Left lung (tissue), 10 donors: ENCODE data around the gene CMTM4. TPM values are rescaled to one million over a fixed set of nuclear protein-coding genes. Genes with fewer than 3 reads are reported as not detected.

Experiments used
- ATAC-seq: fragments of 200-7000 bp; cut with Tn5 transposase; one replicate; pipeline ENCODE4 v1.9.1; 2020; ENCODE audit warnings: moderate library complexity
- DNase-seq, 4 donors: peaks; one replicate each; pipeline ENCODE4 v3.0.0-alpha.2; 2013 to 2020
- H3K27ac ChIP-seq, 2 donors: fragments of 200-600 bp; sonication (generic) in 1 of 2; one replicate each; pipeline versions ENCODE4 v1.5.0 to v1.8.0; 2020 to 2021
- H3K27me3 ChIP-seq, 2 donors: fragments of 200-600 bp; sonication (generic) in 1 of 2; one replicate each; pipeline versions ENCODE4 v1.5.0 to v1.8.0; 2020 to 2021
- H3K36me3 ChIP-seq, 2 donors: fragments of 200-600 bp; sonication (generic) in 1 of 2; one replicate each; pipeline versions ENCODE4 v1.5.0 to v1.8.0; 2020 to 2021
- H3K4me1 ChIP-seq, 2 donors: fragments of 200-600 bp; one replicate each; pipeline ENCODE4 v1.8.0; 2021
- H3K4me3 ChIP-seq, 2 donors: fragments of 200-600 bp; sonication (generic) in 1 of 2; one replicate each; pipeline versions ENCODE4 v1.5.0 to v1.8.0; 2020 to 2021; ENCODE audit warnings: mild to moderate bottlenecking in 1 of 2
- H3K9me3 ChIP-seq, 2 donors: fragments of 200-600 bp; sonication (generic) in 1 of 2; one replicate each; pipeline versions ENCODE4 v1.5.0 to v1.8.0; 2020 to 2021
- intact Hi-C, 2 donors: fragments of 100-400 bp; cut with DNase I; formaldehyde crosslinking; loops; one replicate each; pipeline versions ENCODE4 v1.11.2 to v1.14.2; 2022
- polyA plus RNA-seq, 6 donors: library from polyadenylated mRNA; unstranded; fragments of 120-200 nt; gene quantifications; one replicate each; pipeline ENCODE4 v1.2.1, GENCODE V29; 2013; ENCODE audit not compliant: insufficient read length in 6 of 6
- total RNA-seq, 2 donors: library from RNA; stranded (reverse); fragmentation: NEBNext Ultra II Directional; extraction: Animal tissue kit (Norgen Biotek cat#: 25700); gene quantifications; one replicate each; pipeline ENCODE4 v1.2.1, GENCODE V29; 2021
- TF ChIP-seq, protein P1 (sequence below), 2 donors: fragments of 200-600 bp; sonication (generic) in 1 of 2; IDR thresholded peaks; one replicate each; pipeline versions ENCODE4 v1.5.0 to v1.8.0; 2021; ENCODE audit warnings: antibody characterized with exemption in 2 of 2
- donor health status: DM: no; HTN: yes; CAD: no.
- donor health status: DM: no; HTN: no; CAD: no.

CMTM4 gene
- total and polyA plus RNA-seq, 8 donors = 25.2 to 72.3 (median 34.6) TPM

DNA sequence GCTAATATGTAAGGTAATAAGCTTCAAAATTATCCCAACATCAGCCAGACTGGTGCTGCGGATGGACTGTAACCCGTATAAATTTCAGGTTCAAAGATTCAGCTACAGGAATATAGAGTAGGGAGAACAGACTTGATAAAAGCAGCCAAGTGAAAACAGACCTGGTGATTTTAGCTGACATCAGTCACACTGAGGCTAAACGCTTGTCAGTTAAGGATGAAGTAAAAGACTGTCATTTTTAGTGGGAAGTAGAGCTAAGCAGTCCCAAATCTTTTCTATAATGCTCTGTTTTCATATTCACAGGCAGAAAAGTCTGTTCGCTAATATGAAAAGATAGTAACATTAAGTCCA is 35.4 kb downstream of the CMTM4 start:
- Histone ChIP-seq H3K4me3 (no peak overlapping the region), H3K4me1 (peaks cover 8 to 15% of the 10 kb centered on the region in 2 donors), H3K9me3 (no peaks in the 10 kb centered on the region), H3K36me3 (no peaks in the 10 kb centered on the region), H3K27ac (peak overlapping the region; percentile 31 to 46), H3K27me3 (no peaks in the 10 kb centered on the region)
- TF ChIP-seq, protein P1, sequence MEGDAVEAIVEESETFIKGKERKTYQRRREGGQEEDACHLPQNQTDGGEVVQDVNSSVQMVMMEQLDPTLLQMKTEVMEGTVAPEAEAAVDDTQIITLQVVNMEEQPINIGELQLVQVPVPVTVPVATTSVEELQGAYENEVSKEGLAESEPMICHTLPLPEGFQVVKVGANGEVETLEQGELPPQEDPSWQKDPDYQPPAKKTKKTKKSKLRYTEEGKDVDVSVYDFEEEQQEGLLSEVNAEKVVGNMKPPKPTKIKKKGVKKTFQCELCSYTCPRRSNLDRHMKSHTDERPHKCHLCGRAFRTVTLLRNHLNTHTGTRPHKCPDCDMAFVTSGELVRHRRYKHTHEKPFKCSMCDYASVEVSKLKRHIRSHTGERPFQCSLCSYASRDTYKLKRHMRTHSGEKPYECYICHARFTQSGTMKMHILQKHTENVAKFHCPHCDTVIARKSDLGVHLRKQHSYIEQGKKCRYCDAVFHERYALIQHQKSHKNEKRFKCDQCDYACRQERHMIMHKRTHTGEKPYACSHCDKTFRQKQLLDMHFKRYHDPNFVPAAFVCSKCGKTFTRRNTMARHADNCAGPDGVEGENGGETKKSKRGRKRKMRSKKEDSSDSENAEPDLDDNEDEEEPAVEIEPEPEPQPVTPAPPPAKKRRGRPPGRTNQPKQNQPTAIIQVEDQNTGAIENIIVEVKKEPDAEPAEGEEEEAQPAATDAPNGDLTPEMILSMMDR (IDR thresholded peaks at IDR 0.05) = no peak
- ATAC-seq (peak; percentile 5), DNase-seq (no peak)
- intact Hi-C loops = no loop called here

DNA sequence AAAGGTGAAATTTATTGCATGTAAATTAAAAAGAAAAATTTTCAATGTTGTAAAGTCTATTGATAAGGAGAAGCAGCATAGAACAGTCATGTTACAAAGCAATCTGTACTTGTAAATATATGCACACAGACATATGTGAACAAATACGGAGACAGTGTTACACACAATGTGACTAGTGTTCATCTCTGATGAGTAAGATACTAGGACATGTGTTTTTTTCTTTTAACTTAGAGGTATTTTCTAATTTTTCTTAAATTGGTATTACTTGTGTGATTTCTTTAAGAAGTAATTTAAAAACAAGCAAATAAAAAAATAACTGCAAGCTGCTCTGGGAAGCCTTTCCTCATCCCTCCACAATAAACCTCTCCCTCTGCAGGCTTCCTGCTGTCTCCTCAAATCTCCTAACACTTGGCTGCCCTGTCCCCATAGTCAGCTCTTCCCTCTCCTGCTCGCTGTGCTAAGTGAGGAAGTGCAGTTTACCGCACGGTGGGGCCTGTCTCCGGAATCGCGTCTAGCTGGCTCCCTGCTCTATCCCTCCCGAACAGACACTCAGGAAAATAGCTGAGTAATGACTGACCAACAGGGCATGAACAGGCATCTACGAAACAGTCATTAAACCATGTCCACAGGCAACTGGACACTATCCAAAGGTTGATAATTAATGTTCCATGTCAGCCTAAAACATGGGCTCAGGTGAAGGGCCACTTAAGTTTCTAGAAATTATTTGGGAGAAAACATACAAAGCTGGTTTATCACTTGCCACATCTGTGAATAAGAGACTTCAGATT is 35.9 kb downstream of the CMTM4 start:
- peak overlapping the region; percentile 31 to 46 for H3K27ac ChIP-seq
- H3K4me3 ChIP-seq = no peak overlapping the region
- no peaks in the 10 kb centered on the region for H3K27me3 ChIP-seq
- TF ChIP-seq, protein P1 (IDR thresholded peaks at IDR 0.05) = no peak
- H3K36me3 ChIP-seq = no peaks in the 10 kb centered on the region
- no peaks in the 10 kb centered on the region for H3K9me3 ChIP-seq
- H3K4me1 ChIP-seq = peaks cover 8 to 15% of the 10 kb centered on the region in 2 donors
- intact Hi-C loops = no loop called here
- ATAC-seq (peak; percentile 97), DNase-seq (peak in 3 of 4 donors; percentile 60 to 83 (median 76))

DNA sequence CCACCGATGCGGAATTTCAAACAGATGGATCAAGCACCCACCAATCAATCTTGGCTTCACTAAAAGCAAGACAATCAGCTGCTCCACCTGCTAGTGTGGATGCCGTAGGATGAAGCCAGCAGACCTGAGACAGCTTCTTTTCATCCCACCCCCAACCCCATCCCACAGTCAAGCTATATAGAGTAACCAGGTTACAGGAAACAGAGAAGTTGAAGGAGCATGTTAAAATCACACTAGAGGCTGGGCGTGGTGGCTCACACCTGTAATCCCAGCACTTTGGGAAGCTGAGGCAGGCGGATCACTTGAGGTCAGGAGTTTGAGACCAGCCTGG is 37.7 kb downstream of the CMTM4 start:
- Histone ChIP-seq H3K4me3 (no peak overlapping the region), H3K27ac (no peak overlapping the region), H3K27me3 (no peaks in the 10 kb centered on the region), H3K4me1 (peaks cover 8 to 23% of the 10 kb centered on the region in 2 donors), H3K36me3 (no peaks in the 10 kb centered on the region), H3K9me3 (no peaks in the 10 kb centered on the region)
- no peak for ATAC-seq
- TF ChIP-seq, protein P1 (IDR thresholded peaks at IDR 0.05) = no peak
- no peak for DNase-seq
- intact Hi-C loops = no loop called here

DNA sequence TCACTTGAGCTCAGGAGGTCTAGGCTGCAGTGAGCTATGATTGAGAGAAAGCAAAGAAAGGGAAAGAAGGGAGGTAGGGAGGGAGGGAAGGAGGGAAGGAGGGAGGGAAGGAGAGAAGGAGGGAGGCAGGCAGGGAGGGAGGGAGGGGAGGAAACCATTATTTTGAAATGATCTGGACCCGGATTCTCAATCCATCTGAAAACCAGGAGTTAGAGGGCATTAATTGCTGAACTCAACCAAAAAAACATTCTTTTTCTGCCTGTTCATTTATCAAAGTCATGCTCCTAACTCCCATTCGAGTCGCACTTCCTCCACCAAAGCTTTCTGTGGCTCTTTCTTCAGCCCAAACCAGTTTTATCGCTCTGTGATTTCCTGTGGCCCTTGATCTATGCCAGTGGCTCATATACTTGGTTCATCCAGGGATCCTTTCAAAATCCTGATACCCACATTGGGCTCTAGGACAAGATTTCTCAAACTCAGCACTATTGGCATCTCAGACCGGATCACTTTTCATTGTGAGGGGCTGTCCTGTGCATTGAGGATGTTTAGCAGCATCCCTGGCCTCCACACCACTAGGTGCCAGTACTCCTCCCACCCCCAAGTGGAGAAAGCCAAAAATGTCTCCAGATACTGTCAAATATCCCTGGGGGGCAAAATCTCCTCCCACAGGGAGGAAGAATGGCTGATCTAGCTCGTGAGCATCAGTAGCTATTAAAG is 38.2 kb downstream of the CMTM4 start:
- TF ChIP-seq, protein P1 (IDR thresholded peaks at IDR 0.05) = no peak
- H3K4me3 ChIP-seq = no peak overlapping the region
- H3K9me3 ChIP-seq = no peaks in the 10 kb centered on the region
- H3K4me1 ChIP-seq = peaks cover 8 to 28% of the 10 kb centered on the region in 2 donors
- H3K27ac ChIP-seq = no peak overlapping the region
- DNase-seq (no peak), ATAC-seq (no peak)
- no peaks in the 10 kb centered on the region for H3K36me3 ChIP-seq
- intact Hi-C loops = no loop called here
- H3K27me3 ChIP-seq = no peaks in the 10 kb centered on the region

DNA sequence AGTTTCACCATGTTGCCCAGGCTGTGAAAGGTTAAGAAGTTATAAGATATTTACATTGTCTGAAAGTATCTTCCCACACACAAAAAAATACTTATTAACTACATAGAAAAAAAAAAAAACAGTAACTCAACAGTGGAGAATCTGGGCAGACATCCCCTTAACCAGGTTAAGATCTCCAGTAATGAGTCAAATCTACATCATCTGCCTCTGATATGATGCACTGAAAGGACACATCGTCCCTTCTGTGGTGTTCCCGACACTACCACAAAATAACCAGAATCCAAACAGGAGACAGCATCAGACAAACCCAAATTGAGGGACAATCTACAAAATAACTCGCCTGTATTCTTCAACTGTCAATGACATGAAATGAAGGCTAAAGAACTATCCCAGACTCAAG is 40.0 kb downstream of the CMTM4 start:
- no peak for ATAC-seq
- H3K27ac ChIP-seq = no peak overlapping the region
- peaks cover 8 to 46% of the 10 kb centered on the region in 2 donors for H3K4me1 ChIP-seq
- intact Hi-C loops = no loop called here
- no peak for DNase-seq
- no peak overlapping the region for H3K4me3 ChIP-seq
- H3K9me3 ChIP-seq = no peaks in the 10 kb centered on the region
- H3K36me3 ChIP-seq = no peaks in the 10 kb centered on the region
- H3K27me3 ChIP-seq = no peaks in the 10 kb centered on the region
- TF ChIP-seq, protein P1 (IDR thresholded peaks at IDR 0.05) = no peak
